ENCODE measurements around the gene COL23A1.

Gene COL23A1

GRCh38 chr5:178454303-178454702 lies 135.9 kb downstream of the COL23A1 start:
- TF ChIP-seq EZH2phosphoT487 (IDR thresholded peaks at IDR 0.05; ENCODE audit: low read depth) (no peak), CTCF (IDR thresholded peaks at IDR 0.05; ENCODE audit: low read depth, low read length) (no peak)
- H3K9me3 ChIP-seq (ENCODE audit: insufficient read depth, low read length), result no peaks in the 10 kb centered on the region
- H3K4me1 ChIP-seq (ENCODE audit: low read length), result no peaks in the 10 kb centered on the region
- no peak overlapping the region for H3K9ac ChIP-seq (ENCODE audit: low read length)
- no peaks in the 10 kb centered on the region for H4K20me1 ChIP-seq (ENCODE audit: insufficient read depth, low read length)
- no peak overlapping the region for H3K4me3 ChIP-seq (ENCODE audit: low read length)
- H3K4me2 ChIP-seq (ENCODE audit: low read length), result no peak overlapping the region
- no peak overlapping the region for H3K27ac ChIP-seq (ENCODE audit: low read length)
- peaks cover 2% of the 10 kb centered on the region; the same call in 1 of the 2 replicates for H3K27me3 ChIP-seq (ENCODE audit: low read depth, low read length)
- no peaks in the 10 kb centered on the region for H3K36me3 ChIP-seq (replicated peaks; ENCODE audit: low read depth, low read length)
- no peak overlapping the region for H2AFZ ChIP-seq (ENCODE audit: low read depth, low read length)
- no peaks in the 10 kb centered on the region for H3K79me2 ChIP-seq (ENCODE audit: low read length)

- Histone ChIP-seq H2AFZ (ENCODE audit: low read depth, low read length) (no peak overlapping the region), H3K9me3 (ENCODE audit: insufficient read depth, low read length) (no peaks in the 10 kb centered on the region), H3K27me3 (ENCODE audit: low read depth, low read length) (peaks cover 2% of the 10 kb centered on the region; the same call in 1 of the 2 replicates), H3K79me2 (ENCODE audit: low read length) (no peaks in the 10 kb centered on the region), H3K4me3 (ENCODE audit: low read length) (no peak overlapping the region), H4K20me1 (ENCODE audit: insufficient read depth, low read length) (no peaks in the 10 kb centered on the region), H3K4me1 (ENCODE audit: low read length) (no peaks in the 10 kb centered on the region), H3K9ac (ENCODE audit: low read length) (no peak overlapping the region), H3K36me3 (replicated peaks; ENCODE audit: low read depth, low read length) (no peaks in the 10 kb centered on the region), H3K27ac (ENCODE audit: low read length) (no peak overlapping the region), H3K4me2 (ENCODE audit: low read length) (no peak overlapping the region)
- no peak for TF ChIP-seq CTCF (IDR thresholded peaks at IDR 0.05; ENCODE audit: low read depth, low read length)
- no peak for TF ChIP-seq EZH2phosphoT487 (IDR thresholded peaks at IDR 0.05; ENCODE audit: low read depth)
Measured at GRCh38 chr5:178453224-178453623, 137.0 kb downstream of the COL23A1 start.

- Histone ChIP-seq H3K27ac (ENCODE audit: low read length) (no peak overlapping the region), H3K36me3 (replicated peaks; ENCODE audit: low read depth, low read length) (no peaks in the 10 kb centered on the region), H3K4me2 (ENCODE audit: low read length) (no peak overlapping the region), H3K4me3 (ENCODE audit: low read length) (no peak overlapping the region), H3K4me1 (ENCODE audit: low read length) (no peaks in the 10 kb centered on the region), H3K27me3 (ENCODE audit: low read depth, low read length) (peaks cover 2% of the 10 kb centered on the region; the same call in 1 of the 2 replicates), H4K20me1 (ENCODE audit: insufficient read depth, low read length) (no peaks in the 10 kb centered on the region), H2AFZ (ENCODE audit: low read depth, low read length) (no peak overlapping the region), H3K79me2 (ENCODE audit: low read length) (no peaks in the 10 kb centered on the region), H3K9me3 (ENCODE audit: insufficient read depth, low read length) (no peaks in the 10 kb centered on the region), H3K9ac (ENCODE audit: low read length) (no peak overlapping the region)
- no peak for TF ChIP-seq CTCF (IDR thresholded peaks at IDR 0.05; ENCODE audit: low read depth, low read length)
- no peak for TF ChIP-seq EZH2phosphoT487 (IDR thresholded peaks at IDR 0.05; ENCODE audit: low read depth)
Measured at GRCh38 chr5:178450121-178451028, 139.8 kb downstream of the COL23A1 start.

GRCh38 chr5:178449163-178450070 lies 140.8 kb downstream of the COL23A1 start:
- no peak overlapping the region for H3K4me2 ChIP-seq (ENCODE audit: low read length)
- H3K9me3 ChIP-seq (ENCODE audit: insufficient read depth, low read length), result no peaks in the 10 kb centered on the region
- H3K79me2 ChIP-seq (ENCODE audit: low read length), result no peaks in the 10 kb centered on the region
- TF ChIP-seq EZH2phosphoT487 (IDR thresholded peaks at IDR 0.05; ENCODE audit: low read depth) (no peak), CTCF (IDR thresholded peaks at IDR 0.05; ENCODE audit: low read depth, low read length) (no peak)
- no peak overlapping the region for H3K9ac ChIP-seq (ENCODE audit: low read length)
- H3K27me3 ChIP-seq (ENCODE audit: low read depth, low read length), result peaks cover 2% of the 10 kb centered on the region; the same call in 1 of the 2 replicates
- no peak overlapping the region for H3K27ac ChIP-seq (ENCODE audit: low read length)
- no peak overlapping the region for H3K4me3 ChIP-seq (ENCODE audit: low read length)
- H2AFZ ChIP-seq (ENCODE audit: low read depth, low read length), result no peak overlapping the region
- H3K4me1 ChIP-seq (ENCODE audit: low read length), result no peaks in the 10 kb centered on the region
- no peaks in the 10 kb centered on the region for H3K36me3 ChIP-seq (replicated peaks; ENCODE audit: low read depth, low read length)
- no peaks in the 10 kb centered on the region for H4K20me1 ChIP-seq (ENCODE audit: insufficient read depth, low read length)

All from OCI-LY3 (cell line).